Activated effector memory CD4-positive, alpha-beta T cell treated with Interleukin-2 at 50 U/mL for 16 hours (primary cell): ENCODE data around the gene CLDN19.

Experiments
- DNase-seq: peaks from one replicate; pipeline ENCODE4 v3.0.0-alpha.2; 2020

Gene CLDN19

GRCh38 chr1:42692911-42693310 lies 47.1 kb downstream of the CLDN19 start:
- DNase-seq, result no peak

- DNase-seq, result no peak
Measured at GRCh38 chr1:42692461-42692860, 47.6 kb downstream of the CLDN19 start.

- DNase-seq, result no peak
Measured at GRCh38 chr1:42691157-42691498, 48.9 kb downstream of the CLDN19 start.

- no peak for DNase-seq
Measured at GRCh38 chr1:42690477-42691156, 49.4 kb downstream of the CLDN19 start.

GRCh38 chr1:42689912-42690311 lies 50.1 kb downstream of the CLDN19 start:
- no peak for DNase-seq

GRCh38 chr1:42686418-42686817 lies 53.6 kb downstream of the CLDN19 start:
- no peak for DNase-seq

- DNase-seq, result no peak
Measured at GRCh38 chr1:42684139-42684538, 55.9 kb downstream of the CLDN19 start.
